ENCODE measurements around the gene CHST15. TPM values are rescaled to one million over a fixed set of nuclear protein-coding genes. Genes with fewer than 3 reads are reported as not detected.

The CHST15 gene
- total RNA-seq, 1 donor from 2014 or later, result 36.5 TPM

- intact Hi-C loops (cut with DNase I), result no loop called here
- peaks cover 6% of the 10 kb centered on the region for H3K36me3 ChIP-seq
- no peaks in the 10 kb centered on the region for H3K4me1 ChIP-seq
- ATAC-seq (peak in 1 of 2 donors; percentile 52), DNase-seq (no peak)
- H3K4me3 ChIP-seq, result no peak overlapping the region
- no peaks in the 10 kb centered on the region for H3K9me3 ChIP-seq
- TF ChIP-seq CTCF (IDR thresholded peaks at IDR 0.05), result no peak
- H3K27ac ChIP-seq, result no peak overlapping the region
- no peaks in the 10 kb centered on the region for H3K27me3 ChIP-seq (ENCODE audit: low read depth)
Measured at GRCh38 chr10:124048371-124049290, 44.8 kb downstream of the CHST15 start.

GRCh38 chr10:124047427-124048152 lies 45.8 kb downstream of the CHST15 start:
- Histone ChIP-seq H3K4me3 (no peak overlapping the region), H3K36me3 (peaks cover 6% of the 10 kb centered on the region), H3K9me3 (no peaks in the 10 kb centered on the region), H3K4me1 (peaks cover 5% of the 10 kb centered on the region), H3K27ac (no peak overlapping the region), H3K27me3 (ENCODE audit: low read depth) (no peaks in the 10 kb centered on the region)
- intact Hi-C loops (cut with DNase I), result no loop called here
- no peak for DNase-seq
- ATAC-seq, result no peak
- TF ChIP-seq CTCF (IDR thresholded peaks at IDR 0.05), result no peak

- Histone ChIP-seq H3K9me3 (no peaks in the 10 kb centered on the region), H3K4me3 (no peak overlapping the region), H3K4me1 (peaks cover 5% of the 10 kb centered on the region), H3K27ac (no peak overlapping the region), H3K36me3 (peaks cover 20% of the 10 kb centered on the region), H3K27me3 (ENCODE audit: low read depth) (no peaks in the 10 kb centered on the region)
- ATAC-seq (no peak), DNase-seq (no peak)
- intact Hi-C loops (cut with DNase I), result no loop called here
- TF ChIP-seq CTCF (IDR thresholded peaks at IDR 0.05), result no peak
Measured at GRCh38 chr10:124045801-124046355, 47.5 kb downstream of the CHST15 start.

- H3K4me3 ChIP-seq, result no peak overlapping the region
- H3K36me3 ChIP-seq, result peaks cover 25% of the 10 kb centered on the region
- no peak overlapping the region for H3K27ac ChIP-seq
- peaks cover 6% of the 10 kb centered on the region for H3K4me1 ChIP-seq
- intact Hi-C loops (cut with DNase I), result no loop called here
- TF ChIP-seq CTCF (IDR thresholded peaks at IDR 0.05), result no peak
- no peak for ATAC-seq
- no peaks in the 10 kb centered on the region for H3K27me3 ChIP-seq (ENCODE audit: low read depth)
- no peaks in the 10 kb centered on the region for H3K9me3 ChIP-seq
- DNase-seq, result no peak
Measured at GRCh38 chr10:124045276-124045675, 48.1 kb downstream of the CHST15 start.

- DNase-seq (no peak), ATAC-seq (no peak)
- intact Hi-C loops (cut with DNase I), result no loop called here
- peaks cover 16% of the 10 kb centered on the region for H3K4me1 ChIP-seq
- H3K36me3 ChIP-seq, result peaks cover 35% of the 10 kb centered on the region
- no peaks in the 10 kb centered on the region for H3K27me3 ChIP-seq (ENCODE audit: low read depth)
- no peak overlapping the region for H3K27ac ChIP-seq
- no peak overlapping the region for H3K4me3 ChIP-seq
- H3K9me3 ChIP-seq, result no peaks in the 10 kb centered on the region
- TF ChIP-seq CTCF (IDR thresholded peaks at IDR 0.05), result no peak
Measured at GRCh38 chr10:124044143-124044862, 49.1 kb downstream of the CHST15 start.
